Measurements from ENCODE around the gene TEX19. TPM values are rescaled to one million over a fixed set of nuclear protein-coding genes. Genes with fewer than 3 reads are reported as not detected.

Gene TEX19
- polyA plus RNA-seq, 3 donors, result not detected

DNA sequence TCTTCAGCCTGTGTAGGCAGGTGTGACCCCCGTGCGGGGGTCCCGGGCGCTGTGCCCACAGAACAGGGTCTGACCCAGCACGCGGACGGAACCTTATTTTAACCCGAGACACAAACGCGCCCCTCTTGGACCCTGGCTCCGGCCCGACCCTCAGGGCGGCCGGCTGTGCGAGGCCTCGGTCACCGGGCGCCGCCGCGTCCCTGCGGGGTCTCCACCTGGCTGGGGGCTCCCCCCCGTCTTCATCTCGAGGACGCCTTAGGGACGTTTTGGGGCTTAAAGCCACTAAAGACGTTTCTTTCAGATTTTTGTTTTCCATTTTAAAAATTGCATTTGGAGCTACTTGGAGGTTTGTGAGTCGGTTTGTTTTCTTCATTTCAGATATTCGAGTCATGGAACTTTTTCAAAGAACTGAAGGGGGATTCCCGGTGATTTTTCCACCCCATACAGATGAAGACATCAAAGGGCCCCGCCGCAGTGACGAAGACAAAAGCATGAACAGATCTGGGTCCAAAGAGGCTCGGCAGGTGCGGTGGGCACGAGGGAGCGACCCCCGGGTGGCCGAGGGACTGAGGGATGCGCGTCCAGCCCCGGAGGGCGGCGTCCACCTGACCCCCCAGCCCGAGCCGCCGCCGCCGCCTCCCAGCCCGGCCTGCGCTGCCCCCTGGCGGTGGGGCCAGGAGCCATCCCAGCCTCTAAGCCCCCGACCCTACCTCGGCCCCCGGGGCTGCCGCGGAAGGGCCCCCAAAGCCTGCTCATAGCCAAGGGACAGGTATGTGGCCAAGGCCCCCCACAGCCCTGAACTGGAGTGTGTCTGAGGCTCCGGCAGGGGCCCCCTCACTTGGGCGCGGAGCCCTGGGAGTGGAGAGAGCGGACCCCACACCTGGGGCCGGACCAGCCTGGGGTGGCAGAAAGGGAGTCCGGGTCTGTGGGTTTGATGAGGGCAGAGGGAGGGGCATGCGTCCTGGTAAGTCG, 37.8 kb upstream of the TEX19 start:
- no peak for DNase-seq (ENCODE audit: low read depth in 3 of 3, low spot score in 2 of 3)

DNA sequence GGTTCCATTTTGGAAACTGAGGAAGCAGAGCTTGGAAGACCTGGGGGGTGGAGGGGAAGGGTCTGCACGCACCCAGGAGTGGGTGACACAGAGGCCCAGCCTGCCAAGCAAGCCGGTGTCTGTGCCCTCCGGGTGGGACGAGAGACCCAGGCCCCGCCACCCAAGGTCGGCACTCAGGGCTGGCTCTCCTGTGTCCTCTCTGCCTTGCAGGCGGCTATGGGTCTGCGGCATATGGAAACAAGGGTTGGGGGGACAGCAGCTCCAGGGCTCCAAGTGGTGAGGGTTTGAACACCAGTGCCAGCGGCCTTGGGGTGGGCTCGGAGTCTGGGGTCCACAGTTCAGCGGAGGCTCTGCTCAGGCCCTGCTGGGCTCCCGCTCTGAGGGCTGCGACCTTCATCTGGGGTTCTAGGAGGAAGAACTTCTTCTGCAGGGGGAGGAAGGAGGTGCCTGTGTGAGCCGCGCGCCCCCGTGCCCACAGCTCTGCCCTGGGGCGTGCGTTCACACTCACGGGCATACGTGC, 37.0 kb upstream of the TEX19 start:
- DNase-seq (ENCODE audit: low read depth in 3 of 3, low spot score in 2 of 3), result no peak

DNA sequence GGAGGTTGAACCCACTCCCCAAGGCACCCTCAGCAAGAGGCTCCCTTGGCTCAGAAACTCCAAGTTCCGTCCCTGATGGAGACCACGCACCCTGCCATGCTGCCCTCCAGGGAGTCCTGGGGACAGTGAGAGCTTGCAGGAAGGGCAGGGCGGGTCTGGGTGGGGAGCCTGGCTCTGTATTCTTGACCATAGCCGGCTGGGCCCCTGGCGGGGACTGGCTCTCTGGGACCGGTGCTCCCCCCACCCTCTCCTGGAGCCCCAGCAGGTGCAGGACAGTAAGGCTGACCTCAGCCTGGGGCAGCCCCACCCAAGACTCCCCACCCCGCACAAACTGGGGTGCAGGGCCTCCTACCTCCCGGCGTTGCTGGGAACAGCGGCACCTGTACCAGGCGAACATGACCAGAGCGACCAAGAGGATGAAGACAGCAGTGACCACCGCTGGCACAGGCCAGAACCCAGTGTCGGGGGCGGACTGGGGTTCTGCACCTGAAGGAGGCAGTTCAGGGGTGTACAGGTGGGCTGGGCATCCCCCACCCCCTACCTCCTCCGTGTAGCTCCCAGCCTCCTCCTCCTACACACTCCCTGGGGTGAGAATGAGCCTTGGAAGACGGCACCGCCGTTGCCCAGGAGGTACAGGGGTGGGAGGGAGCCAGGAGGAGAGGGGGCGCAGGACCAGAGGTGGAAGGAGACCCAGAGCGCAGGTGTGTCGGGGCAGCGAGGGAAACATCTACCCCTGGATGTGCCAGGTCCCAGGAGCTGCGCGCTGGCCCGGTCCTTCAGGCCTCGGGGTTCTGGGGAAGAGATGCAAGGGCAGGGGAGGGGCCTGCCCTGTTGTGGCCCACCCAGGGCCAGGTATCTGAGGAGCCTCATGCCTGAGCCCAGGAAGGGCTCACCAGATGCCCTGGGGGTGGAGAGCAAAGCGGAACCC, 36.3 kb upstream of the TEX19 start:
- DNase-seq (ENCODE audit: low read depth in 3 of 3, low spot score in 2 of 3), result no peak

DNA sequence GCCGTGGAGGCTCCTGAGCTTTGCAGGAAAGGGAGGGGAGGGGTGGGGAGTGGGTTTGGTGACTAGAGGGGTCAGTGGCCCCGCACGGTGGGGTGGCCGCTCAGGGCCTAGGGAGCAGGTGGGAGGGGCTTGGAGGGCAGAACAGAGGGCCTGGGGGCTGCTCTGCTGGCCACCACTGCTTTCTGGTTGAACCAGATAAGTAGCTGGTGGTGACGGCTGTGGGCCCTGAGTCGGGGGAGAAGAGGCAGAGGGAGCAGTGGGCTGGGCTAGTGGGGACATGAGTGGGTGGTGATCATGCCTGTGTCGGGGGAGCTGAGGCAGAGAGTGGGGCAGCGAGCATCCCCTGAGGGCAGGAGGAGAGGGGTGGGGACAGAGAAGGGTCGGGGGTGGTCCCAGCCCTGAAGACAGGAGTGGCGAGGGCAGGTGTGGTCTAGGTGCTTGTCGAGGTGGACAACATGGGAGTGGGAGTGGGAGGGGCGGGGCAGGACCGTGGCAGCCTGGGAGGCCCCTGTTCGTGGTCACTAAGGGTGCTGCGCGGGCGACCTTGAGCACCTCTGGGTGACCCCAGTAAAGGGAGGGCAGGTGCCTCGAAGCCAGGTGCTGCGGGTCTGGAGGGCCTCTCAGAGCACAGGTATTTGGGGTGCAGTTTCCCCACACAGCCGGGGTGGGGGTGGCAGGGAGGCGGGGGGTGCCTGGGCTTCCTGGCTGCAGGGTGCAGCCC, 35.4 kb upstream of the TEX19 start:
- no peak for DNase-seq (ENCODE audit: low read depth in 3 of 3, low spot score in 2 of 3)

DNA sequence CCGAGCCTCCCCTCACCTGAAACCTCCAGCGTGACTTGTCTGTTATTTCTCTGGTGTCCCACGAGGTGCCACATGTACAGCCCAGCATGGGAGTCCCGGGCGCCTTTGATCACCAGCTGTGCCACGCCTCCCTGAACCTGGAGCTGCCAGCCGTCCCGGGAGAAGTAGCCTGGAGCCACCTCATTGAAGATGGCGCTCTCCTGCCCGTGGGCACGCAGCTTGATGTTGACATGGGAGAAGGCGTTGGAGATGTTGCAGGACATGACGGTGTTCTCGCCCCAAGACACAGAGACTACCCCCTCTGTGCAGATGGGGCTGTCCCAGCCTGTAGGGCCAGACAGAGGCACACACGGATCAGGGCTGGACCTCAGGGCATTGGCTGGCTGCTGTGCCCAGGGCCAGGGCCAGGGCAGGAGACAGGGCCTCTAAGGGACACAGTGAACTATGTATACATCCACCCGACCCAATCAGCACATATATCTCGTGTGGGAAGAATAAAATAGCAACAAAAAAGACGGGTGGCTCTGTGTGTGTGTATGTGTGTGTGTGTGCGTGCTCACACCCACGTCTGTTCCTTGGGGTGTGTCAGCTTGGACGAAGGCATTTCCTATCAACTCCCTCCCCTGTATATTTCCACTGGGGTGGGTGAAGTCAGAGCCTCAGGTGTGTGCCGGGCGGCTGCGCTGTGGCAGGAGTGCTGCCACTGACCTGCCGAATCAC, 34.3 kb upstream of the TEX19 start:
- no peak for DNase-seq (ENCODE audit: low read depth in 3 of 3, low spot score in 2 of 3)

DNA sequence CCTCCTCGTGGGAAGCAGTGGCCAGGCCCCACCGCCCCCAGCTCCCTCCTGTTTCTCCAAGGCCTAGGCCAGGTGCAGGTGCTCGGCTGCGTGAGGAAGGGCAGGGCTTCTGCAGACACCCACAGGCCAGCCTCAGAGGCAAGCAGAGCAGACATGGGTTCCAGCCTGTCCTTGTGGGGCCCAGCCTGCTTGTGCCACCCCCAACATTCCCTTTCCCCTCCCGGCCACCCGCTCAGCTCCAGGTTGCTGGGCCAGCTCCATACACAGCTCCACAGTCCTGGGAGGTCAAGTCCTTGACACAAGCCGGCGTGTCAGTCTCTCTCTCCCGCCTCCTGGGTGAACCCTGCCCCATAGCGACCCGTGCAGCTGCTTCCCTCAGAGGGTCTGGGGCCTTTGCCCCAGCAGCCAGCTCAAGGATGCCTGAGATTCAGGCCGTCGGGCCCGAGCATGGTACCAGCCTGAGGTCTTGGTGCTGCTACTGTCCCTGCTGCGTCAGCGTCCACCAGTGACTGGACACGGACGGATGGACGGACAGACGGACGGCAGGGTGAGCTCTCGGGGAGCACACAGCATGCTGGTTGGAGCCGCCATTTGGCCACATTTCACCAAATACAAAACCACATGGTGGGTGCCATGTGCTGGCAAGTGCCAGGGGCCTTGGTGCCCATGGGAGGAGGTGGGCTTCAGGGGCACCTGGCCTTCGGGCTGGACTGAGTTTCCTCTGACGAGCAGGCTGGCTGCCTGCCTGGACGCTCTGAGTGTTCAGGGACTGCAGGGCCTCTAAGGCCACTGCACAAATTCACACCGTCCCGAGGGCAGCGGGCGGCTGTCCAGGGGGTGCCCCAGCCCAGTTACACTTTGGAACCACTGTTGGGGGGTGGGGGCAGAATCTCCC, 33.5 kb upstream of the TEX19 start:
- DNase-seq (ENCODE audit: low read depth in 3 of 3, low spot score in 2 of 3), result no peak

DNA sequence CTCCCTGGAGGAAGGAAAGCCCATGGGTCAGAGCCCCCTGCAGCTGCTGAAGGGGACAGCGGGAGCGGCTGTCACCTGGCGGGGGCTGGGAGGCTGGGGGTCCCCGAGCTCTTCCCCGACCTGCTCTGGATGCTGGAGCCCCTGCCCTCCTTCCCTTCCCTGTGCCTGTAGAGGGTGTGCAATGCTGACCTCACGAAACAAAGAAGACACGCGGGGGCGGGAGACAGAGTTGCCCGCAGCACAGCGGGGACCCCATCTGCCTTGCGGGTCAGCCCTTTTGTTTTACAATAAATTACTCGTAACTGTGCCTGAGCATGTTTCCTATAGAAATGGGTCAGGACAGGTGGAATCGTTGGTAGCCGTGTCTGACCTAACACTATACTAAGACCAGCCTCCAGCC, 31.8 kb upstream of the TEX19 start:
- no peak for DNase-seq (ENCODE audit: low read depth in 3 of 3, low spot score in 2 of 3)

DNA sequence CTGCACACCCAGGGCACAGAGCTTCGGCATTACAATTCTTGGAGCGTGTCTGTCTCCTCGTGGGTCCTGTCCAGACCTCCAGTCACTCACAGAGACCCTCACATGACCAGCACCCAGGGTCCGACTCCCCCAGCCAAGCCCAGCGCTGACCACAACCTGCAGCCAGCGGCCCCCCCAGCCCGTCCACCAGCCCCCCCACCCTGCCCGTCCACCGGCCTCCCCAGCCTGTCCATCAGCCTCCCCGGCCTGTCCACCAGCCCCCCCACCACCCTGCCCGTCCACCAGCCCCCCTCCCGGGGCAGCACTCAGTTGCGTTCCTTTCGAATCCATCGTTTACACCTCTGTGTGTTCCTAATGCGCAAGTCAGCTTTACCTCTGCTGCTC, 31.3 kb upstream of the TEX19 start:
- no peak for DNase-seq (ENCODE audit: low read depth in 3 of 3, low spot score in 2 of 3)

DNA sequence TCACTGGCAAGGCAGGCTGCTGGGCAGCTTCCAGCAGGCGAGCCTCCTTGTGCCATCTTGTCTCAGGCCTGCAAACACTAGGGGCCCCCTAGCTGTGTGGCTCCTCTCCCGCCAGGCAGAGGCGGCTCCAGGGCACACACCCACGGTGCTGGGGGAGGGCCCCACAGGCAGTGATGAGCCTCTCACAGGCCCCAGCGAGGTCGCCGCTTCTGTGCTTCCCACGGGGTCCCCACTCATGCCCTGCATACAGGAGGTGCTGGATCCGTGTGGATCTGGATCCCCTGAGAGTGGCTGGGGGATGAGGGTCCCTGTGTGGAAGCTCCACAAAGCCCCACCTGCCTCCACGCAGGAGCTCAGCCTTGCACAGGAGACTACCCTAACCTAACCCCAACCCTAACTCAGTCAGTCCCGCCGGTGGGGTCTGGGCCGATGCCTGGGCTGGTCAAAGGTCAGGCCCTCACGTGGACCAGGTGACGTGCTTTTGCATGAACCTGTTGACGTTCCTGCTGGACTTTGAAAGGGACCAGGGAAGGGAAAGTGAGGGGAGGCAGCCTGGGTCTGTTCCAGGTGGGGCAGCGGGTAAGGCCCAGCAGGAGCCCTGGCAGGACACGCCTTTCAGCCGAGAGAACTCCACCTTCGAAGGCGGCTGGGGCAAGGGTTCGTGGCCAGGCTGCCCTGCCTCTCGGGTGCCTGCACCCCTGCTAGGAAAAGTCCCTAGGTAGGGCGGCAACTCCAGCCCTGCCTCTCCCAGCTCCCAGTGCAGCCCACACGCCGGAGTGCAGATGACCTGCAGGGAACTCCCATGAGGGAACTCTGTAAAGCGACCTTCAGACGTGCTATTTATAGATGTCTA, 30.7 kb upstream of the TEX19 start:
- no peak for DNase-seq (ENCODE audit: low read depth in 3 of 3, low spot score in 2 of 3)

DNA sequence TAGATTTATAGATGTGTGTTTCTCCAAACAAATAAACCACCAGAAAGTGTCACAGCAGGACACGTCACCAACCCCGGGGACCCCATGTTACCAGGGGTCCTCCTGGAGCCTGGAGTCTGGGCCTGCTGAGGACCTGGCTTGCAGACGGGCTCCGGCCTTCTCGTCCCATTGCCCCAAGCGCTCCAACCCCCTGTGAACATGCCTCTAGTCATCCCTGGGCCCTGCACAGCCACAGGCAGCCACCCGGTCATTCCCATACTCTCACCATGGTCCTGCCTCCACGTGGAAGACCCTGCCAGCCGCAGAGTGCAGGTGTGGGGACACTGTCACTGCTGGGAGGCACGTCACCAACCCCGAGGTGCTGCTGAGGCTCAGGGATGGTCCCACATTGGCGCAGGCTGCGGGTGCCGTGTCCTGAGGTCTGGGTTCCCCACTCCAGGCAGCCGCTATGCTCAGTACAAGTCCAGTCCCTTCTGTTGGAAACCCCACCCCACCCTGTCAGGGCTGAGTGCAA, 30.0 kb upstream of the TEX19 start:
- DNase-seq (ENCODE audit: low read depth in 3 of 3, low spot score in 2 of 3), result no peak

DNA sequence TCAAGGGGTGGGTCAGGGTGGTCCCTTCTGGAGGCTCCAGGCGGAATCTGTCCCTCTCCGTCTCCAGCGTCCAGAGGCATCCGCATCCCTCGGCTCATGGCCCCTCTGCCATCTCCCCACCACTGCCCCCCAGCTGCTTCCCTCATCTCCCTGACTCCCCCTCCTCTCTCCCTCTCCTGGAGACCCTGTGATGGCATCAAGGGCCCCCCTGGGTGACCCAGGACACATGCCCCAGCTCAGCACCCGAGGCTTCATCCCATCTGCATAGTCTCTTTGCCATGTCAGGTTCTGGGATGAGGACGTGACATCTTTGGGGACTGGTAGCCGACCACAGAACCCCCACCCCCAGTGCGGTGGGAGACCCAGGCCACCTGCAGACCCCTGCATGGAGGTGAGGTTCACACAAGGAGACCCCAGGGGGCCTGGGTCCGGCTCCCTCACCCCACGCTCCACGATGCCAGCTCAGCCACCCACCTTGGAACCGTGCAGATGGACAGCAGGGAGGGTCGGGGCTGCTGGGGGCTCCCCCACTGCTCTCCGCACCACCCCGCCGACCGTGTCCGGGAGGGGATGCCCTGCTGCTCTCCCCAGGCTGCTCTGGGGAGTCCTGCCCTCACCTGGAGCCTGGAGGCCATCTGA, 29.2 kb upstream of the TEX19 start:
- no peak for DNase-seq (ENCODE audit: low read depth in 3 of 3, low spot score in 2 of 3)

DNA sequence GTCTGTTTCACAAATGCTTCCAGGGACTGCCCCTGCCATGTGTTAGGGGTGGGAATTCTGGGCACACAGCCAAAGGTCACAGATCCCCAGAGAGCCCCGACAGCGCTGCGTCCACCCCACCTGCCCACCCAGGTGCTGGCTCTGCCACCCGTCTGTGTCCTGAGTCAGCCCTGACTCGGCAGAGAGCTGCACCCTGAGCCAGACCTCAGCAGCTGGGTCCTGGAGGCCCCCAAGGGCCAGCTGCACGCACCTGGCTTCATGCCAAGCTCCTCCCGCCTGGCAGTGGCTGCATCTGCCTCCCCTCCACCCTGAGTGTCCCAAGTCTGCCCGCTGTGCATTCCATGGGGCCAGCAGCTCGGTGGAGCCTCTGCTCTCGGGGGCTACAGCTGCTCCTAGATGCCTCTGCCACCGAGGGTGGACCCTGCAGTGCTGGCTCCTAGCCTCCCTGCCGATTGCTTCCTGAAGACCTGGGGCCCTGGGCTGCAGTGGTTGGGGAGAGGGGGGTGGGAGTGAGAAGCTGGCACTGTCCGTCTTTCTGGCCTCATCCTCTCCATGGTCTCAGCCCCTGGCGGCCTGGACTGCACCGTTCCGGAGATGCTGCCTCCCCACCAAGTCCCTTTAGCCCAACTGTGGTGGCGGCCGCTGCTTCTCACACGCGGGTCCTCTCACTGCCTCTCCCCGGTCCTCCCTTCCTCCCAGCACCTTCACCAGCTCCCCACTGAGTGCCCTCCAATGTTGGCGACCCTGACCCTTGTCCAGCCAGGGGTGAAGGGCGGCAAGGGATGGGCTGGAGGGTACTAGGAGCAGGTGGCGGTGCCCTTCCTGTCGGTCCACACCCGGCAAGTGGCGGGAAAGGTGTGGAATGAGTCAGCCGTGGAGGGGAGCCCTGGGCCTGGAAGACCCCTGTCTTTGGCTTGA, 28.5 kb upstream of the TEX19 start:
- no peak for DNase-seq (ENCODE audit: low read depth in 3 of 3, low spot score in 2 of 3)

DNA sequence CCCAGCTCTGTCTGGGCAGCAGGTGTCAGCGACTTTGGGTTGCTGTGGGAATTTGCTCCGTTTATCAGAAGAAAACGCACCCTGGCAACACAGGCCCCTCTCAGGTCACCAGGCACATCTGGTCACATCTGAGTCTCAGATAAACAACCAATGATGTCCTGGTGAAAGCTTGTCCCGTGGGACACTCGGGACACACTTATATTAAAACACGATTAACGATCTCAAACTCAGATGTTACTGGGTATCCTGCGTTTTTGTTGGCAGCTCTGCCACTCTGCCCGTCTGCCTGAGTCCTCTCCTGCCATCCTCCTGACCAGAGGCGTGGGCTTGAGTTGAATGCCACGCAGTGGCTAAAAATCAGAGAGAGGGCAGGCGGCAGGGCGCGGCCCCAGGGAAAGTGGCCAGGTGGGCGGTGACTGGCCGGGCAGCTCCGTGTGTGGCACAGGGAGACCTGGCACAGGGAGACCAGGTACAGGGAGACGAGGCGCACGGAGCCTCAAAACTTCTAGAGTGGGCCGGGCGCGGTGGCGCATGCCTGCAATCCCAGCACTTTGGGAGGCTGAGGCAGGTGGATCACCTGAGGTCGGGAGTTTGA, 27.6 kb upstream of the TEX19 start:
- no peak for DNase-seq (ENCODE audit: low read depth in 3 of 3, low spot score in 2 of 3)

DNA sequence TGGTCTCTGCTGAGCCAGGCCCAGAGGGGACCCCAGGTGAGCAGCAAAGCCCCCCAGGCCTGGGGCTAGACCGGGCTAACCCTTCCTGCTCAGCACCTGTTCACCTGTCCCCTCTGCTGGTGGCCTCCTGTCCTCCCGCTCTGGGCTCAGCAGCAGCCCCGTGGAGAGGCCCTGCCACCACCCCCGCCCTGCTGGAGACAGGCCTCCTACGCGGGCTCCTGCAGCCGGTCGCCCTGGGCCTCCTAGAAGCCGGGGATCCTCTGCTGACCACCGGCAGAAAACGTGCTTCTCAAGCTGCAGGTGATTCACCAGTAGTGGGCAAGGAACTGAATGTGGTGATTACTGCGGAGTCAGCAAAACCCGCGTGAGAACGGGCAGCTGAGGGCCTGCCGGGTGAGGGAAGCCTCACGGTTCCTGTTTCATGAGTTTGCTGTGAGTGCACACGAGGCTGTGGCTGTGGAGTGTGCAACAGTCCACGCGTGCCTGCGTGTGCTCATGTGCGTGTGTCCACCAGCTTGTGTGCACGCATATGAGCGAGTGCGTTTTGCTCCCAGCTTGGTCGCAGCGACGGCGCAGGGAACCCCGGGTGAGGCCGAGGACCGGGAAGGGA, 26.3 kb upstream of the TEX19 start:
- DNase-seq (ENCODE audit: low read depth in 3 of 3, low spot score in 2 of 3), result no peak

Measured in right renal cortex interstitium (tissue), 3 donors.